Pons (tissue), 1 donor: ENCODE measurements around the gene TMCO4.

Experiments
- DNase-seq: peaks from one replicate; pipeline ENCODE4 v3.0.0-alpha.2; 2016; ENCODE audit warnings: low spot score

TMCO4 gene

DNA sequence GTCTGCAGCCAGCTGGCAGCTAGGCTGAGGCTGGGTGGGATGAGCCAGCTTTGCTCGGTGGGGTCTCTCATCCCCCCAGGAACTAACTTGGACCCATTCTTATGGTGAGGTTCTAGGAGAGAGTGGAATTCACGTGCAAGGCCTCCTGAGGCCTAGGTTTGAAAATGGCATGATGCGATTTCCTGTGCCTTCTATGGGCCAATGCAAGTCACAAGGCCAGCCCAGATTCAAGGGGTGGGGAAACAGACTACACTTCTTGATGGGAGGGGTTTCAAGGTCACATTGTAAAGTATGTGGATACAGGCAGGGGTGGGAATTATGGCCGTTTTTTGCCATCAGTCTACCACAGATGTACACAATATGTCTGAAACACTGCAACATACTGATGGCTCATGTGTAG is 86.8 kb downstream of the TMCO4 start:
- DNase-seq: no peak

DNA sequence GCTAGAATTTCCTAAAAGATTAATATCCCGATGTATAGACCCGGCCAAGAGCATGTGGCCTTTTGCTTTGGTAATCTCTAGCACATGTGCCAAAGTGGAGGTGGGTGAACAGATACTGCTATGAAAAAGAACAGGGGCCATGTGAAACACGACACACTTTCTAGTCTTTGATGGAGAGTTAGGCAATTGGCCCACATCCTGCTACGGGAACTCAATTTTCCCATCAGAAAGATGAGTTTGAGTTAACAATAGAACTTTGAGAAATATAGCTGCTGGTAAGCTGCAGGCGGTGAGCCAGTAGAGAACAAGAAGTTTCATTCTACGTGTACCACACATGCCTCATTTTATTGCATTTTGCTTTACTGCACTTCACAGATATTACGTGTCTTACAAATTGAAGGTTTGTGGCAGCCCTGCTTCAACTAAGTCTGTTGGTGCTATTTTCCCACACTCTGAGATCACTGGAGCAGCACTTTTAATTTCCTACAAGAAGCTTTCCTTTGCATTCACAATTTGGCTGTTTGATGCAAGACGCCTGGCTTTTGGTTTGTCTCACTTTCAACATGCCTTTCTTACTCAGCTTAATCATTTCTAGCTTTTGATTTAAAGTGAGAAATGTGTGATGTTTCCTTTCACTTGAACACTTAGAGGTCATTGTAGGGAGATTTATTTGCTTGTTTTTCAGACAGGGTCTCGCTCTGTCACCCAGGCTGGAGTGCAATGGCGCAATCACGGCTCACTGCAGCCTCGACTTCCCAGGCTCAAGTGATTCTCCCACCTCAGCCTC is 88.7 kb downstream of the TMCO4 start:
- DNase-seq: no peak

DNA sequence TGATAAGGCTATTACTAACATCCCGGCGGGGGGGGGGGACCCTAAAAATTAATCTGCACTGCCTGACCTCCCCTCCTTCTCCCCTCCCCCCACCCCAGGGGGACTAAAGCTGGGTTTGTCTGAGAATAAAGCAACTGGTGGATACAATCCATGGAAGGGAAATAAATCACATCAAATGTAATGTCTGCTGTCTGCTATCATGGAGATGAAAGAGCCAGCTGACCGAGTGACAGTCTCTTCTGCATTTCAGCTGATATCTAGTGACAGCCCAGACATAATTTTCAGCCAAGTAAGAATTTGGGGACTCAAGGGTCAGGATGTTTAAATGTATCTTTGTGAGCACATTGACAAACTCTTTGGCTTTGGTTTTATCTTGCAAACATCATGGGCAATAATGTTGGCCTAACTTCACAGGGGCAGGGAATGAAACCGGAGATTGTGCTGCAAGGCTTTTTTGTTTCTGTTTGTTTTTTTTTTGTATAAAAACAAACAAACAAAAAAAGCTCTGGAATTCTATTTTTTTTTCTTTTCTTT is 90.4 kb downstream of the TMCO4 start:
- no peak for DNase-seq

DNA sequence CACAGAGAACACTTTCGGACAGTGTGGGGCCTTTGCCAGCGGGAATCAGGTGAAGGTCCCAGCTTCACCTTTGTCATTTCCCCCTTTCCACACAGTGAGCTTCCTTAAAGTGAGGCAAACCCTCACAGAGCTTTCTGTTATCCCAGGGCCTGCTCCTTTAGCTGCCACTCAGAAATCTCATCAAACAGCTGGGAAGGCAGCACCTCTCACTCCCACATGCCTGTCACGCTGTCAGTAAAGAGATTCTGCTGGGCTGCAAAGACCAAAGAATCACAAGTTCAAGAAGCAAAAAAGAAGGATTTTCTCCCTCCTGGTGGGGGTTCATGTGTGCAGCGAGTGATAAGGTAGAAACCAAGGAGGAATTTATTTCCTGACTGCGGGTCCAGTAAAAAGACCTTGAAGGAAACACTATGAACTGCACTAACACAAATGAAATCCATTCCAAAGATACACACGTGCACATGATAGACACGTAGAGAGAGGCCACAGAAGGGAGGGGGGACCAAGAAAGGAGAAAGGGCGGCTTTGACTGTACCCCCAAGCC is 91.1 kb downstream of the TMCO4 start:
- no peak for DNase-seq

DNA sequence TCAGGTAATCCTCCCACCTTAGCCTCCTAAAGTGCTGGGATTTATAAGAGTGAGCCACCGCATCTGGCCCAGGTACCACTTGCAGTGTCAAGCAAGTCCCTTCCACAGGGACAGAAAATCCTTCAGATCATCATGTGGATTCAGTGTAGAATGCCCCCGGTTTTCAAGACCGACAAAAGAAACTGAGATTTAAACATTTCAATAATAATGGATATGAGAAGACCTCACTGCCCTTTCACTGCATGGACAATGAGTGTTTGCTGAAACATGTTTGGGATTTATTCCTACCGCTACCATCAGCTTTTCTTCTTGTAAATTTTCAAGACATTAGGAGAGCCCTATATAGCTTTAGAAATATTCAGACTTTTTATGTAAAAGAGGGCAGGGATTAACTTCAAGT is 93.6 kb downstream of the TMCO4 start:
- DNase-seq: no peak

DNA sequence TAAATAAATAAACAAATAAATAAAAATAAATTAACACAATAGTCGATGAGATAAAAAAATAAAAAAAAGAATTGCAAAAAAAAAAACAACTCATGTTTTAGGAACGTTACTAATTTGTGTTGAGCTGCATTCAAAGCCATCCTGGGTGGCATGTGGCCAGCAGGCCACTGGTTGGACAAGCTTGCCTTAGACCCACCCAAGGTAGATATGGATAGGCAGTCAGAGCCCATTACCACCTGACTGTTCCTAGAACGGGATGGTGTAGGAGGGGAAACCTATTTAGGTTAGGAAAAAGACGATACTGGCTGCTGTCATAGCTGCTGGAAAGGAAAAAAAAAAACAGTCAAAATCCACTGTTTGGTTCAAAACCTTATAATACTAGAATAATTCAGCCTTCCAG is 94.3 kb downstream of the TMCO4 start:
- no peak for DNase-seq

DNA sequence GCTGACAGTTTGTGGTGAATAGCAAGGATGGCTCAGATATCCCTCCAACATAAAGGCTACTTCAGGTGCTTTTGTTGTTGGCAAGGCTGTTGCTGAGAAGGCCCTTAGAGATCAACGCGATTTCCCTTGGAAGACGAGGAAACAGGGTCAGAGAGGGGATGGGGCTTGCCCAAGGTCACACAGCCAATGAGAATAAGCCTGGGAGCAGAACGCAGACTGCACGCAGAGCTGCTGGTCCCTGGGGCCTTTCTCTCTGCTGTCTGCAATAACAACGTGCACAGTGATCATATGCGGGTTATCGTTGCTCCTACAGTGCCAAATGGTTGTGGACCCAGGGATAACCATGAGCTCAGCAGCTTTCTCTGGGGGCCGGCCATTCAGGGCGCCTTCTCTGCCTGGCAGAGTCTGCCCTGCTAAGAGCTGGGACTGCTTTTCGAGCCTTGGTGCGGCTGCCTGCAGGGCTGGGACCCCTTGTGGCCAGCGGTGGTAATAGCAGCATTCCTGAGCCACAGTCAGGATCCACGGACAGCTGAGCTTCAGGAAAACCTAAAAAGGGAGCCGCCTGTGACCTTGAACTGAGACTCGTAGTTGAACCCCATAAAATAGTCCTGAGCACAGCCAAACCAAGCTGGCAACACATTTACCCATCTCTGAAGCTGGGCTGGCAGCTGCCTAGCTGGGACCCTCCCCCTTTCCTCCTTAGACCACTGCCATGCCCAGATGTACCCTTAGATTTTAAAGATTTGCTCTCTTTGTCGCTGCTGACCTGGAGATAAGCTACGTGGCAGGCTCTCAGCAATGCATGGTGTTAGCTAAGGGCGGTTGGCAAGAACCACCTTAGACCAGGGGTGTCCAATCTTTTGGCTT is 95.2 kb downstream of the TMCO4 start:
- peak; percentile 44 for DNase-seq

DNA sequence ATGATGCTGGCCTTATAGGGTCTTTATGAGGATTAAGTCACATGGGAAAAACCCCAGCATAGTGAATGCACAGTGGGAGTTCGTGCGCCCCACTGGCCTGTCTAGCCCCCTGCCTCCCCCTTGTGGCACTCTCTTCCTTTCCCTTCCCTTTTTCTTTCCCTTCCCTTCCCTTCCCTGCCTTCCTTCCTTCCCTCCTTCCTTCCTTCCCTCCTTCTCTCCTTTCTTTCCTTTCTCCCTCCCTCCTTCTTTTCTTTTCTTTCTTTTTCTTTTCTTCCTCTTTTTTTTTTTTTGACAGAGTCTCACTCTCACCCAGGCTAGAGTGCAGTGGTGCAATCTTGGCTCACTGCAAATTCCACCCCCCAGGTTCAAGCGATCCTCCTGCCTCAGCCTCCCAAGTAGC is 96.4 kb downstream of the TMCO4 start:
- DNase-seq: no peak

DNA sequence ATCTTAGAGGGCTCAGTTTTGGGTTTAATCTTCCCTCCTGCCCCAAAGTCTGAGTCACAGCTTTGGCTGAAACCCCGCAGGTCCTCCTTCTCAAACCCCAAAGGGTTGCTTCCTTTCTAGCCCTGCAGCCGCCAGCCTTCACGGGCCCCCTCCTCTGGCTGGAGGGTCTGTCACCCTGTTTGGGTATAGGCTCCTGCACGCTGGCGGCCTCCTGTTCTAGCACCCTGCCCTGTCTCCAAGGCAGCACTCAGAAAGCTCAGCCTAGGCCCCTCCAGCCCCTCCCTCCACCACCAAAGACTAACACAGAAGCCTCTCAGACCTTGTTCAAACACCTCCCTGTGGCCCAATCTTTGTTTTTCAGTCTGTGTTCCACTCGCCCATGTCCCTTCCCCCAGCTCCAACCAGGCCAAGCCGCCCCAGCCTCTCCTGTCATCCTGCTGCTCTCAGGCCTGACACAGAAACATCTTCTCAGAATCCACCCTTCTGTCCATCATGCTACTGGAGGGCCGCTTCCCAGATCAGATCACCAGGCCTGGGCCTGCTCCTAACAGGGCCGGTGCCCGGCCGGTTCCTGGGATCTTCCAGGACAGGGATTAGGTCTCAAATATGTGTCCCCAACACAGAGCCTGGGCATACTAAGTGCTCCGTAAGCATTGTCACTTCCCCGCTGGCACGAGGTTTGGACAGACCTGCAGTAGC is 99.5 kb downstream of the TMCO4 start:
- DNase-seq: no peak

DNA sequence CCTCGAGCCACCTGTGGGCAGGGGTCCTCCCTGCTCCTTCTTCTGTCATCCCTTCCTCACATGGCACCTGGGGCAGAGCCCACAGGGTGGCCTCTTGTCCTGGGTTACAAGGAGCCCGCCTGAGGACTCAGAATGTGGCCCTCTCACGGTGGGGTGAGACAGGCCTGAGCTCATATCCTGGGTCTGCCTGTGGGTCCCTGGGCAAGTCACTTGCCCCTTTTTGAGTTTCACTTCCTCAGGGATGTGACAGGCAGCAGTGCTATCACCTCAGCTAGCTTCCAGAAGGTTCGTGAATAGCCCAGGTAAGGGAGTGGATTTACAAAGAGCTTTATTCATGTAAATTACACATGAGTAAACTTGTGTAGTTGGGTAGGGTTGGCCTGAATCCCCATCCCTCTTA is 101.5 kb downstream of the TMCO4 start:
- DNase-seq: no peak

DNA sequence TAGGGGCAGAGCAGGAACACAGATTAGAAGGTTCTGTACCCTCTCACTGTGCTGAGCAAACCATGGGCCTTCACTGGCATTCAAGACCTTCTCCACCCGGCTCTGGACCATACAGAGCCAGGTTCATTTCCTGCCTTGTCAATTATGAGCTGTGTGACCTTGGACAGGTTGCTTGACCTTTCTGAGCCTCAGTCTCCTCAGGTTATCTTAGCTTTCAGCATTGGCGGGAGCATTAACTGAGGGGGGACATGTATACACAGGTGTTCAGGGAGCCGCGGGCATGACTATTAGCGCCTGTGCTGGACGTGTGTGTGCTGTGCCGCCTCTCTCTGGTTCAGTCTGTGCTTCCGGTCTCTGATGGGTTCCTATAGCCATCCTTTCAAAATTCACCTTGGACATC is 102.9 kb downstream of the TMCO4 start:
- no peak for DNase-seq

DNA sequence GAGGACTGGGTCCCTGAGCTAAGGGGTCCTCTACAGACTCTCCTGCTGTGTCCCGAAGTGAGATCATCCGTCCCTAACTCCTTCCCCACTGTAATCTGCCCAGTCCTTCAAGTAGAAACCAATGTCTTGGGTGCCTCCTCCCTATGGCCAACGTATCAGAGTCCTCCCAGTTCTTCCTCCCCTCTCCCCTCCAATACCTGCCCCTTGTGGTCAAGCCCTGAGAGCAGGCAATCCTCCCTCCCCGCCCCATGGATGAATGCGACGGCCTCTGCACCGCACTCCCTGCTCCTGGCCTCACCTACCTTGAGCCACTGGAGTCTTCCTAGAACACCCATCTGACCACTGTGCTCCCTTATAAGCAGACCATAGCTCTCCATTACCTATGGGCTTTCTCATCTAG is 103.9 kb downstream of the TMCO4 start:
- DNase-seq: no peak

DNA sequence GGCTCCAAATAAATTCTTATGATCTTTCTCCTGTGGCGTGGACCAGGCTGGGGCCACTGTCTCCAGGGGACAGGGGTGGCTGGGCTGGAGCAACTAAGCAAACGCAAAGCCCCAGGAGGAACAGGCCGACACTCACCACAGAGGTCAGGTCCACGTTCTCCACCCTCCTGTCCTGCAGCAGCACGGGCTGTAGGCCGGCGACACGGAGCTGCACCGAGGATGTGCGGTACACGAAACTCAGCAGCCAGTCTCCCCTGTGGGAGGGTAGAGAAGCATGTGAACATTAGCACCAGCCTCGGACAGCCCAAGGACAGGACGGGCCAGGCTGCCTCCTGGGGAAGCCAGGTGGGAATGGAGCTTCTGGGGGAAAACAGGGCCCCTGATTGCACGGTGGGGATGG is 105.4 kb downstream of the TMCO4 start:
- DNase-seq: no peak

DNA sequence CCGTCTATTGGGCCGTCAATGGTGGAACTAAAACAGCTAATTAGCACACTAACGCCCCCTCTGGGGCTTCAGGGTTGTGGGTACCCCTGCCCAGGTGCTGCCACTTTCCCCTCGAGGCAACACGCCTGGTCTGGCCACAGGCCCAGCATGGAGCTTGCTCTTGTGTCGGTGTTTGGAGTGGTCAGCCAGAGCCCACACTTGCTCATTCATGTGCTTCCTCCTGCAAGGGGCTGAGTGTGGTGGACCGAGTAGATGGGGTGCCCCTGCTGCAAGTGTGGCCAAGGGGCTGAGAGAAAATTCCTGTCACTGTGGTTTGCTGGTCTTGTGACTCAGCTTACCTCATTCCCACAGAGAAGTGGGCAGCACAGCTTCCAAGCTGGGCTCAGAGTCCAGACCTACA is 109.4 kb downstream of the TMCO4 start:
- no peak for DNase-seq

DNA sequence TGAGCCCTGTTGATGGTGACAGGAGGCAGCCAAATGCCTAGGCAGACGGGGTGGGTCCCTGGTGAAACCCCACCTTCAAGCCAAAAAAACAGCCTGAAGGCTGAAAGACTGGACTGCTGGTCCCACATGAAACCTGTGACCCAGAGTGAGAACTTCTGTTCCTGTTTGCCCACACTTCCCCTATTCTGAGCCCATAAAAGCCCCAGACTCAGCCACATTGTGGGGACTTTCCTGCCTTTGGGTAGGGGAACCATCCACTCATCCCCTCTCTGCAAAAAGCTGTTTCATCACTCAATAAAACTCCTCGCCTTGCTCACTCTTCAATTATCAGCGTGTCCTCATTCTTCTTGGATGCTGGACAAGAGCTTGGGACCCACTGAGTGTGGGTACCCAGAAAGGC is 109.9 kb downstream of the TMCO4 start:
- DNase-seq: no peak

DNA sequence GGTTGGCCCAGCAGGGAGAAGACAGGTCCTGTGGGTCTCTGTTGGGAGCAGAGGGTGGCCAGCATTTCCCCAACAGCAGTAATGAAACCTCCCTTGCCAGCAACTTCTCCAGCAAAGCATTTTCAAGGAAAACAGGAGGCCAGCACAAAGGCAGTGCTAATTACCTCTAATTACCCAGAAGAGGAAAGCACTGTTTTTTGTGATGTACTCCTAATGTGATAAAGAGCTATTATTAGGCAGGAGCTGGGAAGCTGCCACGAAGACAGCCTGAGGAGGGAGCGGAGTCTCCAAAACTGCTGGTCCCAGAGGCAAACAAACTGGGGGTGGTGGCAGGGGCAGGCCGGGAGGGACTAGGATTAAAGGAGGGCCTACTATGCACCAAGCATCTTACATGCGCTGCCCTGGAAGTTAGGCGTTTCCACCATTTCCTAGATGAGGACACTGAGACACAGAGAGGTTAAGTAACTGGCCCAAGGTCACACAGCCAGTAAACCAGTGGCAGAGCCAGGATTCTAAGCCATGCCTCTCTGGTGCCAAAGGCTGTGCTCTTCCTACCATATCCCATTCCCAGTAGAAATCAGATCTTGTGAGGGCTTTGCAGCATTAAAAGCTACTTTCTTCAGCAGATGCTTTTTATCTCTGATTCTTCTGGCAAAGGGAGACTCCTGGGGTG is 110.5 kb downstream of the TMCO4 start:
- DNase-seq: no peak

DNA sequence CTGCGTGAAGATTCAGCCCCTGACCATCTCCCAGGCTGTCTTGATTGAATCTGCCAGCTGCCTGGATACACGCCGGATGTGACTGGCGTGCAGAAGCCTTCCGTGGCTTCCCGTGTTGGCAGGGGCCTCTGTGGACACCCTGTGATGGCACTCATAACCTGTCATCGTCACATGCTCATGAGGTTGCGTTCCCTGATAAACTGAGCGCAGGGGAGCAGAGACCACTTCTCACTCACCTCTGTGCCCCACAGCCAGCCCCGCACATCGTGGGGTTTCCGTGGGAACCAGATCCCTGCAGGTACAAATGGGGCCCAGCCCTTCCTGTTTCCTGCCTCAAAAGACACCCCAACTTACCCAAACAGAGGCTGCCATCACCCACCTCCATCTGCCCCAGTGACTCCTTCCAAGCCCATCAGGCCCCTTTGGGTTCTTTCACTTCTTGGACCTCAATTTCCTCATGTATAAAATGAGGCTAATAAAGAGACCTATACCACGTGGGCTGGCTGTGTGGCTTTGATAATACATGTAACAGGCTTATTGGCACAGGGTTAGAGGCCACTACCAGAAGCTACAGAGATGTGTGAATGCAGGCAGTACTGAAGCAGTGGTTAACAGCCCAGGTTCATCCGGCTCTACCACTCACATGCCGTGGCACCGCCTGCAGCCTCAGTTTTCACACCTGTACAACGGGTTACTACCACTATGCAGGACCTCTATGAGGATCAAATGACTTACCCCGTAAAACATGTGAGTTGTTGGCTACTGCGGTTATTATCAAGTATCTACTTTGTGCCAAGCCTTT is 111.5 kb downstream of the TMCO4 start:
- DNase-seq: no peak

DNA sequence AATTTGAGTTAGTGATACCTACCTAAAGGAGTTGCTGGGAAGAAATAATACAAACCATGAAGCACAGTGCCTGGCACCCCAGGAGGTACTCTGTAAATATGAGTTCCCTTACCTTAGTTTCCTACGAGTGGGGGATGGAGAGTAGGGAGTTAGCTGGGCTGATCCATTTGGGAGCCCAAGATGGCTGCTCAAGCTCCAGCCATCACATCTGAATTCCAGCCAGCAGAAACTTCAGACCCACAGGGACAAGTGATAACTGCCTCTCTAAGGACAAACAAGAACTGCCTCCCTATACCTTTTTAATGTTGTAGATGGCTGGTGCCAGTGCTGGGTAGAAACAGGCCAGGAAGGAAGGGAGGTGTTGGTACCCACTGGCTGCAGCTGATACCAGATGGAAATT is 112.3 kb downstream of the TMCO4 start:
- DNase-seq: no peak

DNA sequence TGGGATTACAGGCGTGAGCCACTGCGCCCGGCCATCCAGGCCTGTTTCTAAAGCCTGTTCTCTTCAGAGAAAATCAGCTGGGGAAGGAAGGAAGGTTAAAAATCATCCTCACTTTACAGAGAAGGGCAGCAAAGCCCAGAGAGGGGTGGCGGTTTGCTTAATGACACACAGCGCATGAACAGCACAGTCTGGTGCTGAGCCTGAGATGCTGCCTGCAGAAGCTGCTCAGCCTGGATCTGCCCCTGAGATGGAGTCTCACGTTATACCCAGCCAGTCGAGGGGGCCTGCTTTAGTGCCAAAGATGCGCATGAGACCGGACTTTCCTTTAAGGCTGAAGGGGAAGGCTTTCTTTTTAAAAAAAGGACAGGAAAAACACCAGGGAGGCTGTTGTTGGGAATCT is 113.7 kb downstream of the TMCO4 start:
- DNase-seq: no peak

DNA sequence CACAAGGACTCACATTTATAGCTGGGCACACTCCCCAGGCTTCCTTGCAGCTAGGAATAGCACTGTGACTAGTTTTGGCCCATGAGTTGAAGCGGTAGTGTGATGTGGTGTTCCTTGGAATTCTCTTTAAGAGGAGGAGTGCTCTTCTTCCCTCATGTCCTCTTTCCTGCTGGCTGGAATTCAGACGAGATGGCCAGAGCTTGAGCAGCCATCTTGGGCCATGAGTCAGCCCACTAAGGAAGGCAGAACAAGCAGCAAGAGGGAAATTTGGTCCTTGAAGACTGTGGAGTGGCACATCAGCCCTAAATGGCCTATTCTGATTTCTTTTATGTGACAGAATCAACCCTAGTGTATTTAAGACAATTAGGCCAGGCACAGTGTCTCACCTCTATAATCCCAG is 115.0 kb downstream of the TMCO4 start:
- DNase-seq: no peak

DNA sequence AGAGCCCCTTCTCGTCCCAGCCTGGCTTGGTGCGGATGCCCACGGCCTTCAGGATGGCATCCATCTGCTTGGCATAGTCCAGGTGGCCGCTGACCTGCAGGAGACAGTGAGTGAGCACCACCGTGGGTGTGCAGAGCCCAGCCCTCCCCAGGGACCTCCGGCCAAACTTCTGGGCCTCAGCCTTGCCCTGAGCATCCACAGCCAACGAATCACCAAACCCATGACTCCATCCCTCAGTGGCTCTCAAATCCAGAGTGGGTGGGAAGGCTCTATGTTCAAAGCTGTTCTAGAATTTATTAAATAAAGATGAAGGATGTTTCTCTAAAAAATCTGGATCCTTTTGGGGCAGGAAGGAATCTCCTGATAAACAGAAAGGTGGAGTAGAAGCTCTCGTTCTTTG is 116.4 kb downstream of the TMCO4 start:
- no peak for DNase-seq
